ENCODE measurements around the gene TRIM59.

TRIM59 gene

GRCh38 chr3:160475884-160476283 is 26.3 kb upstream of the TRIM59 start:
- Histone ChIP-seq H3K9ac (ENCODE audit: low read length in 2 of 2) (no peak overlapping the region), H3K27me3 (ENCODE audit: control insufficient read depth in 1 of 2, insufficient read depth in 2 of 2, low read length in 2 of 2) (no peaks in the 10 kb centered on the region), H3K36me3 (ENCODE audit: control insufficient read depth in 2 of 2, insufficient read depth in 2 of 2, low read length in 2 of 2) (no peaks in the 10 kb centered on the region), H3K4me1 (ENCODE audit: control insufficient read depth, insufficient read depth, low read length) (no peaks in the 10 kb centered on the region), H3K4me3 (ENCODE audit: low read length in 2 of 2) (no peak overlapping the region), H3K27ac (ENCODE audit: low read length) (no peak overlapping the region), H3K9me3 (ENCODE audit: control insufficient read depth in 2 of 2, low read length in 2 of 2) (no peaks in the 10 kb centered on the region)

- Histone ChIP-seq H3K27ac (ENCODE audit: low read length) (no peak overlapping the region), H3K36me3 (ENCODE audit: control insufficient read depth in 2 of 2, insufficient read depth in 2 of 2, low read length in 2 of 2) (no peaks in the 10 kb centered on the region), H3K27me3 (ENCODE audit: control insufficient read depth in 1 of 2, insufficient read depth in 2 of 2, low read length in 2 of 2) (no peaks in the 10 kb centered on the region), H3K9ac (ENCODE audit: low read length in 2 of 2) (no peak overlapping the region), H3K4me3 (ENCODE audit: low read length in 2 of 2) (no peak overlapping the region), H3K4me1 (ENCODE audit: control insufficient read depth, insufficient read depth, low read length) (no peaks in the 10 kb centered on the region), H3K9me3 (ENCODE audit: control insufficient read depth in 2 of 2, low read length in 2 of 2) (no peaks in the 10 kb centered on the region)
These were observed 25.6 kb upstream of the TRIM59 start for GRCh38 chr3:160475153-160475552.

GRCh38 chr3:160474416-160474838 is 24.8 kb upstream of the TRIM59 start:
- Histone ChIP-seq H3K27ac (ENCODE audit: low read length) (no peak overlapping the region), H3K27me3 (ENCODE audit: control insufficient read depth in 1 of 2, insufficient read depth in 2 of 2, low read length in 2 of 2) (no peaks in the 10 kb centered on the region), H3K4me1 (ENCODE audit: control insufficient read depth, insufficient read depth, low read length) (no peaks in the 10 kb centered on the region), H3K4me3 (ENCODE audit: low read length in 2 of 2) (no peak overlapping the region), H3K9me3 (ENCODE audit: control insufficient read depth in 2 of 2, low read length in 2 of 2) (no peaks in the 10 kb centered on the region), H3K9ac (ENCODE audit: low read length in 2 of 2) (no peak overlapping the region), H3K36me3 (ENCODE audit: control insufficient read depth in 2 of 2, insufficient read depth in 2 of 2, low read length in 2 of 2) (no peaks in the 10 kb centered on the region)

- no peaks in the 10 kb centered on the region for H3K9me3 ChIP-seq (ENCODE audit: control insufficient read depth in 2 of 2, low read length in 2 of 2)
- H3K4me3 ChIP-seq (ENCODE audit: low read length in 2 of 2): no peak overlapping the region
- H3K27me3 ChIP-seq (ENCODE audit: control insufficient read depth in 1 of 2, insufficient read depth in 2 of 2, low read length in 2 of 2): no peaks in the 10 kb centered on the region
- no peaks in the 10 kb centered on the region for H3K4me1 ChIP-seq (ENCODE audit: control insufficient read depth, insufficient read depth, low read length)
- no peak overlapping the region for H3K9ac ChIP-seq (ENCODE audit: low read length in 2 of 2)
- no peaks in the 10 kb centered on the region for H3K36me3 ChIP-seq (ENCODE audit: control insufficient read depth in 2 of 2, insufficient read depth in 2 of 2, low read length in 2 of 2)
- H3K27ac ChIP-seq (ENCODE audit: low read length): no peak overlapping the region
These were observed 24.4 kb upstream of the TRIM59 start for GRCh38 chr3:160473978-160474377.

- H3K27me3 ChIP-seq (ENCODE audit: control insufficient read depth in 1 of 2, insufficient read depth in 2 of 2, low read length in 2 of 2): no peaks in the 10 kb centered on the region
- no peak overlapping the region for H3K4me3 ChIP-seq (ENCODE audit: low read length in 2 of 2)
- H3K4me1 ChIP-seq (ENCODE audit: control insufficient read depth, insufficient read depth, low read length): no peaks in the 10 kb centered on the region
- H3K36me3 ChIP-seq (ENCODE audit: control insufficient read depth in 2 of 2, insufficient read depth in 2 of 2, low read length in 2 of 2): no peaks in the 10 kb centered on the region
- H3K27ac ChIP-seq (ENCODE audit: low read length): no peak overlapping the region
- no peak overlapping the region for H3K9ac ChIP-seq (ENCODE audit: low read length in 2 of 2)
- no peaks in the 10 kb centered on the region for H3K9me3 ChIP-seq (ENCODE audit: control insufficient read depth in 2 of 2, low read length in 2 of 2)
These were observed 23.6 kb upstream of the TRIM59 start for GRCh38 chr3:160473221-160473620.

GRCh38 chr3:160472344-160472743 is 22.8 kb upstream of the TRIM59 start:
- H3K27me3 ChIP-seq (ENCODE audit: control insufficient read depth in 1 of 2, insufficient read depth in 2 of 2, low read length in 2 of 2): no peaks in the 10 kb centered on the region
- no peaks in the 10 kb centered on the region for H3K9me3 ChIP-seq (ENCODE audit: control insufficient read depth in 2 of 2, low read length in 2 of 2)
- no peaks in the 10 kb centered on the region for H3K4me1 ChIP-seq (ENCODE audit: control insufficient read depth, insufficient read depth, low read length)
- no peak overlapping the region for H3K27ac ChIP-seq (ENCODE audit: low read length)
- no peak overlapping the region for H3K9ac ChIP-seq (ENCODE audit: low read length in 2 of 2)
- no peak overlapping the region for H3K4me3 ChIP-seq (ENCODE audit: low read length in 2 of 2)
- no peaks in the 10 kb centered on the region for H3K36me3 ChIP-seq (ENCODE audit: control insufficient read depth in 2 of 2, insufficient read depth in 2 of 2, low read length in 2 of 2)

GRCh38 chr3:160471892-160472291 is 22.3 kb upstream of the TRIM59 start:
- H3K9ac ChIP-seq (ENCODE audit: low read length in 2 of 2): no peak overlapping the region
- no peaks in the 10 kb centered on the region for H3K9me3 ChIP-seq (ENCODE audit: control insufficient read depth in 2 of 2, low read length in 2 of 2)
- H3K4me3 ChIP-seq (ENCODE audit: low read length in 2 of 2): no peak overlapping the region
- no peak overlapping the region for H3K27ac ChIP-seq (ENCODE audit: low read length)
- H3K4me1 ChIP-seq (ENCODE audit: control insufficient read depth, insufficient read depth, low read length): no peaks in the 10 kb centered on the region
- H3K27me3 ChIP-seq (ENCODE audit: control insufficient read depth in 1 of 2, insufficient read depth in 2 of 2, low read length in 2 of 2): no peaks in the 10 kb centered on the region
- H3K36me3 ChIP-seq (ENCODE audit: control insufficient read depth in 2 of 2, insufficient read depth in 2 of 2, low read length in 2 of 2): no peaks in the 10 kb centered on the region

- Histone ChIP-seq H3K9me3 (ENCODE audit: control insufficient read depth in 2 of 2, low read length in 2 of 2) (no peaks in the 10 kb centered on the region), H3K27me3 (ENCODE audit: control insufficient read depth in 1 of 2, insufficient read depth in 2 of 2, low read length in 2 of 2) (no peaks in the 10 kb centered on the region), H3K27ac (ENCODE audit: low read length) (no peak overlapping the region), H3K4me3 (ENCODE audit: low read length in 2 of 2) (no peak overlapping the region), H3K9ac (ENCODE audit: low read length in 2 of 2) (no peak overlapping the region), H3K4me1 (ENCODE audit: control insufficient read depth, insufficient read depth, low read length) (no peaks in the 10 kb centered on the region), H3K36me3 (ENCODE audit: control insufficient read depth in 2 of 2, insufficient read depth in 2 of 2, low read length in 2 of 2) (no peaks in the 10 kb centered on the region)
These were observed 20.6 kb upstream of the TRIM59 start for GRCh38 chr3:160470181-160470580.

- Histone ChIP-seq H3K27ac (ENCODE audit: low read length) (no peak overlapping the region), H3K9ac (ENCODE audit: low read length in 2 of 2) (no peak overlapping the region)
These were observed 15.4 kb upstream of the TRIM59 start for GRCh38 chr3:160464971-160465370.

GRCh38 chr3:160464321-160464720 is 14.7 kb upstream of the TRIM59 start:
- H3K27me3 ChIP-seq (ENCODE audit: control insufficient read depth in 1 of 2, insufficient read depth in 2 of 2, low read length in 2 of 2): peaks cover 0 to 2% of the 10 kb centered on the region in 2 donors
- H3K4me1 ChIP-seq (ENCODE audit: control insufficient read depth, insufficient read depth, low read length): no peaks in the 10 kb centered on the region
- H3K27ac ChIP-seq (ENCODE audit: low read length): no peak overlapping the region
- no peak overlapping the region for H3K9ac ChIP-seq (ENCODE audit: low read length in 2 of 2)
- no peaks in the 10 kb centered on the region for H3K9me3 ChIP-seq (ENCODE audit: control insufficient read depth in 2 of 2, low read length in 2 of 2)
- H3K36me3 ChIP-seq (ENCODE audit: control insufficient read depth in 2 of 2, insufficient read depth in 2 of 2, low read length in 2 of 2): no peaks in the 10 kb centered on the region
- no peak overlapping the region for H3K4me3 ChIP-seq (ENCODE audit: low read length in 2 of 2)

More at GRCh38 chr3:160464971-160465370, 15.4 kb upstream of the TRIM59 start:
- peaks cover 0 to 2% of the 10 kb centered on the region in 2 donors for H3K27me3 ChIP-seq (ENCODE audit: control insufficient read depth in 1 of 2, insufficient read depth in 2 of 2, low read length in 2 of 2)
- no peaks in the 10 kb centered on the region for H3K9me3 ChIP-seq (ENCODE audit: control insufficient read depth in 2 of 2, low read length in 2 of 2)
- no peak overlapping the region for H3K4me3 ChIP-seq (ENCODE audit: low read length in 2 of 2)
- H3K4me1 ChIP-seq (ENCODE audit: control insufficient read depth, insufficient read depth, low read length): no peaks in the 10 kb centered on the region
- H3K36me3 ChIP-seq (ENCODE audit: control insufficient read depth in 2 of 2, insufficient read depth in 2 of 2, low read length in 2 of 2): no peaks in the 10 kb centered on the region

- peaks cover 0 to 2% of the 10 kb centered on the region in 2 donors for H3K27me3 ChIP-seq (ENCODE audit: control insufficient read depth in 1 of 2, insufficient read depth in 2 of 2, low read length in 2 of 2)
- no peak overlapping the region for H3K27ac ChIP-seq (ENCODE audit: low read length)
- H3K9me3 ChIP-seq (ENCODE audit: control insufficient read depth in 2 of 2, low read length in 2 of 2): no peaks in the 10 kb centered on the region
- H3K4me3 ChIP-seq (ENCODE audit: low read length in 2 of 2): no peak overlapping the region
- H3K36me3 ChIP-seq (ENCODE audit: control insufficient read depth in 2 of 2, insufficient read depth in 2 of 2, low read length in 2 of 2): no peaks in the 10 kb centered on the region
- H3K4me1 ChIP-seq (ENCODE audit: control insufficient read depth, insufficient read depth, low read length): no peaks in the 10 kb centered on the region
- H3K9ac ChIP-seq (ENCODE audit: low read length in 2 of 2): no peak overlapping the region
These were observed 10.4 kb upstream of the TRIM59 start for GRCh38 chr3:160460033-160460432.

Data from stomach smooth muscle (tissue), 2 donors.